Effector CD4-positive, alpha-beta T cell (primary cell): Measurements from ENCODE around the gene ZBTB4.
"Not testable (repeated sequence)": the region's sequence is repeated elsewhere in the genome, so short reads cannot be mapped to it uniquely, and the experiment has no call there.

Experiments used
- DNase-seq: peaks from one replicate; pipeline ENCODE4 v3.0.0-alpha.2; 2020

The ZBTB4 gene

GRCh38 chr17:7491583-7491982 is 12.2 kb upstream of the ZBTB4 start:
- no peak for DNase-seq

GRCh38 chr17:7490144-7490543 is 10.7 kb upstream of the ZBTB4 start:
- DNase-seq, result no peak

- no peak for DNase-seq
Observed at GRCh38 chr17:7486181-7486580, 6.8 kb upstream of the ZBTB4 start.

- DNase-seq, result no peak
Observed at GRCh38 chr17:7484919-7485377, 5.5 kb upstream of the ZBTB4 start.

GRCh38 chr17:7484067-7484918 is 4.9 kb upstream of the ZBTB4 start, which contains the start of gene POLR2A:
Gene POLR2A (plus strand): TSS chr17:7484366.
- DNase-seq, result peak; percentile 95

- DNase-seq, result peak; percentile 93
Observed at GRCh38 chr17:7483255-7484066, 4.0 kb upstream of the ZBTB4 start.

GRCh38 chr17:7482742-7483088 is 3.3 kb upstream of the ZBTB4 start:
- not testable (repeated sequence) for DNase-seq

- DNase-seq, result not testable (repeated sequence)
Observed at GRCh38 chr17:7481842-7482741, 2.7 kb upstream of the ZBTB4 start.

GRCh38 chr17:7481275-7481674 is 1.8 kb upstream of the ZBTB4 start, which contains the start of gene SLC35G6:
Gene SLC35G6 (plus strand): TSS chr17:7481446. CDS start chr17:7481517, 71 bp downstream.
- not testable (repeated sequence) for DNase-seq

- no peak for DNase-seq
Observed at GRCh38 chr17:7480089-7480384, 606 bp upstream of the ZBTB4 start.

GRCh38 chr17:7478276-7479212 is 887 bp downstream of the ZBTB4 start:
- DNase-seq, result peak; percentile 68

- no peak for DNase-seq
Observed at GRCh38 chr17:7477392-7478275, 1.8 kb downstream of the ZBTB4 start.

- no peak for DNase-seq
Observed at GRCh38 chr17:7476951-7477350, 2.5 kb downstream of the ZBTB4 start.

GRCh38 chr17:7476494-7476893 is 2.9 kb downstream of the ZBTB4 start:
- DNase-seq, result no peak

- DNase-seq, result no peak
Observed at GRCh38 chr17:7475764-7476422, 3.5 kb downstream of the ZBTB4 start.

- not testable (repeated sequence) for DNase-seq
Observed at GRCh38 chr17:7474767-7475166, 4.7 kb downstream of the ZBTB4 start.

- no peak for DNase-seq
Observed at GRCh38 chr17:7471729-7472128, 7.7 kb downstream of the ZBTB4 start.

GRCh38 chr17:7470457-7470973 is 8.9 kb downstream of the ZBTB4 start:
- not testable (repeated sequence) for DNase-seq

GRCh38 chr17:7469843-7470242 is 9.6 kb downstream of the ZBTB4 start:
- DNase-seq, result not testable (repeated sequence)
